Loucy (cell line): ENCODE data around the gene CBX5.

Source experiments
- H2AFZ ChIP-seq: fragments of 200-600 bp; sonication (generic); 2 replicates; pipeline ENCODE4 v1.6.0; 2016; ENCODE audit warnings: antibody characterized with exemption, mild to moderate bottlenecking, low read length, moderate library complexity
- H3F3A ChIP-seq: fragments of 200-600 bp; 2 replicates; pipeline ENCODE4 v1.6.0; 2016; ENCODE audit warnings: antibody characterized with exemption, low read depth, mild to moderate bottlenecking
- H3K27me3 ChIP-seq: fragments of 200-600 bp; sonication (generic); 2 replicates; pipeline ENCODE4 v1.6.1; 2014; ENCODE audit warnings: low read length, mild to moderate bottlenecking; ENCODE audit not compliant: insufficient read depth, poor library complexity, severe bottlenecking
- H3K36me3 ChIP-seq: fragments of 200-600 bp; sonication (generic); 2 replicates; pipeline ENCODE4 v1.6.1; 2016; ENCODE audit warnings: low read length; ENCODE audit not compliant: insufficient read depth
- H3K4me1 ChIP-seq: fragments of 200-600 bp; sonication (generic); 2 replicates; pipeline ENCODE4 v1.5.1; 2014; ENCODE audit warnings: low read length, mild to moderate bottlenecking; ENCODE audit not compliant: insufficient read depth, poor library complexity, severe bottlenecking
- H3K4me2 ChIP-seq: fragments of 200-600 bp; sonication (generic); 2 replicates; pipeline ENCODE4 v1.6.0; 2014; ENCODE audit warnings: antibody characterized with exemption, low read length, low read depth, mild to moderate bottlenecking; ENCODE audit not compliant: poor library complexity, severe bottlenecking
- H3K4me3 ChIP-seq: fragments of 200-600 bp; sonication (generic); 2 replicates; pipeline ENCODE4 v1.5.1; 2014; ENCODE audit warnings: low read length, mild to moderate bottlenecking, mixed read lengths; ENCODE audit not compliant: poor library complexity, severe bottlenecking
- H3K79me2 ChIP-seq: fragments of 200-600 bp; sonication (generic); 2 replicates; pipeline ENCODE4 v1.6.1; 2014; ENCODE audit warnings: low read length; ENCODE audit not compliant: insufficient read depth
- H3K9ac ChIP-seq: fragments of 200-600 bp; sonication (generic); 2 replicates; pipeline ENCODE4 v1.6.0; 2014; ENCODE audit warnings: mild to moderate bottlenecking, low read depth, low read length, moderate library complexity; ENCODE audit not compliant: poor library complexity, severe bottlenecking
- H3K9me2 ChIP-seq: fragments of 200-600 bp; sonication (generic); replicated peaks from 2 replicates; pipeline ENCODE4 v1.6.1; 2016; ENCODE audit warnings: low read depth, low read length, mixed read lengths
- H3K9me3 ChIP-seq: fragments of 200-600 bp; sonication (generic); 2 replicates; pipeline ENCODE4 v1.6.1; 2014; ENCODE audit warnings: mild to moderate bottlenecking, antibody characterized with exemption, low read length, low read depth; ENCODE audit not compliant: insufficient read depth
- H4K20me1 ChIP-seq: fragments of 200-600 bp; sonication (generic); 2 replicates; pipeline ENCODE4 v1.6.0; 2014; ENCODE audit warnings: antibody characterized with exemption, low read length, mild to moderate bottlenecking; ENCODE audit not compliant: insufficient read depth, poor library complexity, severe bottlenecking
- EZH2phosphoT487 ChIP-seq: fragments of 200-600 bp; IDR thresholded peaks from 2 replicates; pipeline ENCODE4 v1.6.1; 2018; ENCODE audit warnings: antibody characterized with exemption, mild to moderate bottlenecking, moderate library complexity, borderline replicate concordance
- TF ChIP-seq, protein P1 (sequence below): fragments of 200-600 bp; sonication (generic); conservative IDR thresholded peaks from 2 replicates; pipeline ENCODE4 v1.5.1; 2014; ENCODE audit warnings: mild to moderate bottlenecking, antibody characterized with exemption, low read length

Gene CBX5

DNA sequence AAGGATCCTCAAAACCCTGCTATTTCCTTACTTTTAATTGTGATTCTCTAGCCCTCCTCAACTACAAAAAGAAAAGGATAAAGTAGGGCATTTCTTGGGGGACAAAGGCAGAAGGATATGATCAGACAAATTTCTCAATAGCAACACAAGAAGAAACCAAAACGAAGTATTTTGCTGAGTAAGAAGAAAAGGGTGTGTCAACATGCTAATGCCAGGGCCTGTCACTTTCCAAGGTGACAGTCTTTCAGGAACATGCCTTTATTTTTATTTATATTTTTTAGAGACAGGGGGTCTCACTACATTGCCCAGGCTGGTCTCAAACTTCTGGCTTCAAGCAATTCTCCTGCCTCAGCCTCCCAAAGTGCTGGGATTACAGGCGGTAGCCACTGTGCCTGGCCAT is 39.8 kb downstream of the CBX5 start:
- no peak overlapping the region for H3K9ac ChIP-seq
- TF ChIP-seq EZH2phosphoT487 = no peak
- TF ChIP-seq, protein P1, sequence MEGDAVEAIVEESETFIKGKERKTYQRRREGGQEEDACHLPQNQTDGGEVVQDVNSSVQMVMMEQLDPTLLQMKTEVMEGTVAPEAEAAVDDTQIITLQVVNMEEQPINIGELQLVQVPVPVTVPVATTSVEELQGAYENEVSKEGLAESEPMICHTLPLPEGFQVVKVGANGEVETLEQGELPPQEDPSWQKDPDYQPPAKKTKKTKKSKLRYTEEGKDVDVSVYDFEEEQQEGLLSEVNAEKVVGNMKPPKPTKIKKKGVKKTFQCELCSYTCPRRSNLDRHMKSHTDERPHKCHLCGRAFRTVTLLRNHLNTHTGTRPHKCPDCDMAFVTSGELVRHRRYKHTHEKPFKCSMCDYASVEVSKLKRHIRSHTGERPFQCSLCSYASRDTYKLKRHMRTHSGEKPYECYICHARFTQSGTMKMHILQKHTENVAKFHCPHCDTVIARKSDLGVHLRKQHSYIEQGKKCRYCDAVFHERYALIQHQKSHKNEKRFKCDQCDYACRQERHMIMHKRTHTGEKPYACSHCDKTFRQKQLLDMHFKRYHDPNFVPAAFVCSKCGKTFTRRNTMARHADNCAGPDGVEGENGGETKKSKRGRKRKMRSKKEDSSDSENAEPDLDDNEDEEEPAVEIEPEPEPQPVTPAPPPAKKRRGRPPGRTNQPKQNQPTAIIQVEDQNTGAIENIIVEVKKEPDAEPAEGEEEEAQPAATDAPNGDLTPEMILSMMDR = no peak
- no peaks in the 10 kb centered on the region for H3K27me3 ChIP-seq
- H3K9me3 ChIP-seq = no peaks in the 10 kb centered on the region
- H3F3A ChIP-seq = no peaks in the 10 kb centered on the region
- H3K36me3 ChIP-seq = peaks cover 40% of the 10 kb centered on the region; the same call in 1 of the 2 replicates
- H3K4me1 ChIP-seq = no peaks in the 10 kb centered on the region
- H3K4me3 ChIP-seq = no peak overlapping the region
- no peaks in the 10 kb centered on the region for H3K9me2 ChIP-seq
- no peak overlapping the region for H3K4me2 ChIP-seq
- no peaks in the 10 kb centered on the region for H4K20me1 ChIP-seq
- no peak overlapping the region for H2AFZ ChIP-seq
- H3K79me2 ChIP-seq = no peaks in the 10 kb centered on the region

DNA sequence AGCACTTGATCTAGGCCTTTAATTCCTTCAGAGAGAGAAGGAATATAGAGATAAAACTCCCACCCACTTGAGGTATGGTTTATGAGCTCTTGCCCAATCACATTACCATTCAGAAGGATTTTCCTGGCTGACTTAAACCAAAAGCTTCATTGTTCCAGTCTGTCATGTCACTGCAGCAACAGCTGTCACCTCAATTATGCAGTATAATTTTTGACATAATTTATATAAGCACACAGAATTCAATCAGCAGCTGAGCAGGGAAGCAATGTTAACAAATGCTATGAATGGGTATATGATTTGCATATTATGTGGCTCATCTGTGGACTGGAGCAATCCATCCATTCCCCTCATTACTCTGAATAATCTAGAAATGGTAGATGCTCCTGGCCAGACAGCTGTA is 40.3 kb downstream of the CBX5 start:
- H3F3A ChIP-seq = no peaks in the 10 kb centered on the region
- H3K9me3 ChIP-seq = no peaks in the 10 kb centered on the region
- no peak overlapping the region for H3K4me3 ChIP-seq
- no peak overlapping the region for H2AFZ ChIP-seq
- H3K9ac ChIP-seq = no peak overlapping the region
- no peaks in the 10 kb centered on the region for H3K4me1 ChIP-seq
- H3K27me3 ChIP-seq = no peaks in the 10 kb centered on the region
- H4K20me1 ChIP-seq = no peaks in the 10 kb centered on the region
- H3K79me2 ChIP-seq = no peaks in the 10 kb centered on the region
- TF ChIP-seq, protein P1 = no peak
- no peak for TF ChIP-seq EZH2phosphoT487
- H3K36me3 ChIP-seq = peaks cover 37% of the 10 kb centered on the region; the same call in 1 of the 2 replicates
- no peaks in the 10 kb centered on the region for H3K9me2 ChIP-seq
- no peak overlapping the region for H3K4me2 ChIP-seq

DNA sequence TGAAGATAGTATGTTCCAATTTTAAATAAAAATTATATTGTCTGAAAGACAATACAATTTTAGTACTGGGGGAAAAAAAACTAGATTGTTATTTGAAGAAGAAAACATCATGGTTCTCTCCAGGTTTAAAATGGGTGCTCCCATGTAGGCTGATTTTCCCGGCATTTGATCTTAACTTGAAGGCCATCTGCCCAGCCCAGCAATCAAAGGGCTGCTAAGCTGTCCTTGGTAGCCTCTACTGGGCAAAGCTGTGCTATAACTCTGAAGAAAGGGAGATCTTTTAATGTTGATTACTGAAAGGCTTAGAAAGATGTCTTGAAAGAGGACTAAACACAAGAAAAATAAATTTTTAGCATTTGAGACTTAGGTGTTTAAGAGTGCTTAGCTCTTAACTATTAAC is 41.4 kb downstream of the CBX5 start:
- no peaks in the 10 kb centered on the region for H3K9me2 ChIP-seq
- H3K9ac ChIP-seq = no peak overlapping the region
- no peak overlapping the region for H2AFZ ChIP-seq
- H3K4me2 ChIP-seq = no peak overlapping the region
- no peak overlapping the region for H3K4me3 ChIP-seq
- no peaks in the 10 kb centered on the region for H4K20me1 ChIP-seq
- no peaks in the 10 kb centered on the region for H3K9me3 ChIP-seq
- H3K4me1 ChIP-seq = no peaks in the 10 kb centered on the region
- no peaks in the 10 kb centered on the region for H3F3A ChIP-seq
- TF ChIP-seq, protein P1 = no peak
- no peak for TF ChIP-seq EZH2phosphoT487
- H3K79me2 ChIP-seq = no peaks in the 10 kb centered on the region
- H3K36me3 ChIP-seq = peaks cover 37% of the 10 kb centered on the region; the same call in 1 of the 2 replicates
- H3K27me3 ChIP-seq = no peaks in the 10 kb centered on the region
